NCI-H187 (cell line): ENCODE results near the gene ATXN1L.
"Not testable (repeated sequence)": the region's sequence is repeated elsewhere in the genome, so short reads cannot be mapped to it uniquely, and the experiment has no call there.

Experiments
- DNase-seq, 2 experiments: peaks; one replicate each; lab custom pipeline; 2025; lab: John Stamatoyannopoulos, UW

The ATXN1L gene

DNA sequence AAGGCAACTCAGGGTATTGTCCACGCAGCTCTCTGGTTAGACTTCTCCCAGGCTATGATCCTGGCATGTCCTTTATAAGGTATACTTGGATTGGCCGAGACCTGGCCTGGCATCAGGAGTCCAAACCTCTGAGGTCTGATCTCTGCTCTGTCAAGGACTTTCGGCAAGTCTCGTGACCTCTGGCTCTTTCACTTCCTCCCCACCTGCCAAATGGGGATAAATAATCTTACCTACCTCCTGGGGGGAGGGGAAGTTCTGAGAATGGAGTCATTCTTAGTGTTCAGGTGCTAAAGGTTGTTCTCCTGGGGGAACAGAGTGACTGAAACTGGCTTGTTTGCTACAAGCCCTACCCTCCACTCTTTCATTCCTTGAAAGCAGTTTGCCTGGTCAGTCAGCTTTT, 7.6 kb downstream of the ATXN1L start:
- DNase-seq, result no peak

DNA sequence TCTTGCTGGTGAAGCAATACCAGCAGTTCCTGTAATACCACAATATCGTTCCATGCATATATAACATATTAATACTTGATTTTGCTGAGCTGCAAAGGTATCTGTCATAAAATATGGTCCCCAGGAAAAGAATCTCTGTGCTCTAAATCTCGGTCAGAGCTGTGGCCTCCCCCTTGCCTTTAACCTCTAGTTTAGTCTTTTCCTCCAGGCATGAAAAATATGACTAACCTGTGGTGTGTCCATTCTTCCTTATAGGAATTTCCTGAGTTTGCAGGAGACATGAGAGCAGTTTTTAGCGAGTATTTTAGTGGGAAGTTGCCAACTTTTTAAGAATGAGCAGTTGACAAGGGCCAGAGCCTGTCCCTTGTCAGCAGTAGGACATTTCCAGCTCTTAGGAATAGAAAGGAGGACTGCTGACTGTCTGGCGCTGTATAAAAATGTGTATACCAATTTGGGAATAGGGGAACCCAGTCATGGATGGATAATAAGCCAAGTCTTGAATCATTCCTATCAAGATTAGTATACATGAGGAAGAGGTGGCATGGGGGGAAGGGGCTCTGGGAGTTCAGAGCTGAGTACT, 8.7 kb downstream of the ATXN1L start:
- no peak for DNase-seq

DNA sequence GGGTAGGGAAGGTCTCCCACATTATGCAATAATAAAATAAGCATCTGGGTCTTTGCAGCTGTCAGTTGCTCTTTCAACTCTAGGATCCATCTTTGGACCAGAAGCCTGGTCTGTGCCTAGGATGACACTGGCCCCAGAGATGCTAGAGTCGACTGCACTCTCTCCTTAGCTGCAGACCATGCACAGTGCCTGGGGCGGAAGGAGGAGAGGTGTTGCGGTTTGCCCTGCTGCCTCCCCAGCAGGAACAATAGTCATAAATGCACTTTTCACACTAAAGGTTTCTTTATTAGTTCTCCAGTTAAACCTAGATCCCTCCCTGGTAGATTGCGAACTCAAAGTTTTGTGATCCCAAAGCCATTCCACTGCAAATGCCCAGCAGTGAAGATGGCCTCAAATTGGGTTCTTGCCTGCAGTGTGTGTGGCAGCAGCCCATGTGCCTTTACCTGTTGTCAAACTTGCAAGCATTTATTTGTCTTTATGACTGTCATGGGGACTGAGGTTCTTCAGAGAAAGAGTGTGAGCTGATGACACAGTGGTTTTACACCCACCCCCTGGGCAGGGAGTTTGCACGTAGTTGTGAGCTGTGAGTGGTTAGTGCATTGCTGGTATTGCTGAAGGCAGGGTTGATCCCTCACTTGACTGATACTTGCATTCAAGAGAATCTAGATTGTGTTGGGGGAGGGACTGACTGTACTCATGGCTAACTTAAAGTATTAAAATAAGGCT, 10.3 kb downstream of the ATXN1L start:
- DNase-seq, result no peak

DNA sequence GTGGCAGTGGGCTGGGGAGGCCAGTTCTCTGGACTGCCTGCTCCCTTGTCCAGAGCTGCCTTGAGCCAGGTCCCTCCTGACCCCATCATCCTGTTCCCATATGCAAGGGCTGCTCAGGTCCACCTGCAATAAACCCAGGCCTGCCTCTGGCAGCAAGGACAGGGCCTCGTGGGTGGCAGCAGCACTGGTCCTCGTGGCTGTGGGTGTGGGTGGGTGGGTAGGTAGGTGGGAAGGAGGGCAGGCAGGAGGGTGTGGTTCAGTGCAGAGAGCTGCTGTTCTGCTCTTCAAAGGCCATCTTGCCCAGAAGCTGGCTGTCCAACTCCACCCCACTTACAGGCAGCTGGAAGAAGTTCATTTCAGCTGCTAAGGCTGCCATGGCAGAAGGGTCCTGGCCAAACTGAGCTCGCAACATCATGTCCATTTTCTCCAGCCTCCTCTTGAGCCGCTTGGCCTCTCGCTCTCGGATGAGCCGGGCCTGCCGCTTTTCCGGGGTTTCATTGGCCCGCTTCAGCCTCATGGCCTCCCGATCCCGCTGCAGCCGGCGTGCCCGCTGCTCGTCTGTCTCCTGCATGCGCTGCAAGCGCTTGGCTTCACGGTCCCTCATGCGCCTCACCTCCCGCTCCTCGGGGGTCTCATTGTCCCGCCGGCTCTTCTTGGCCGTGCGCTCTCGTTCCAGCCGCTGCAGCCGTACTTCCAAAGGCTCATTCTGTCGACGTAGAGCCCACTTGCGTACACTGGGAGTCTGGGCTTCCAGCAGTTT, 14.2 kb downstream of the ATXN1L start:
- no peak for DNase-seq

DNA sequence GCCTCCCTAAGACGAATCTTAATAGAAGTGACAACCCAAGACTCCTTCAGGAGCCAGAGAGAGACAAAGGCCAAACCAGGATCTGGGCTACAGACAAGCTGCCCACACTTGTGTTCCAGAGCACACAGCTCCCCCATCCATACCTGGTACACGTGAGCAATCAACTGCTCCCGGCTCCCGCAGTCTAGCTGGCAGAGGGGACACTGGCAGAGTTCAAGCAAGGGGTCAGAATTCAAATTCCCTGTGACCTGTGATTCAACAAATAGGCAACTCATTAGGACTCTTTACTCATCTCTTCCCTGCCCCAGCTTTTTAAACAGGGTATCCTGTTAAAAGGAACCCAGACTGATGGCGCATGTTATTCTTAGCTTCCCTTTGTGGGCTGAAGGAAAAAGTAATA, 18.2 kb downstream of the ATXN1L start:
- DNase-seq, result no peak

DNA sequence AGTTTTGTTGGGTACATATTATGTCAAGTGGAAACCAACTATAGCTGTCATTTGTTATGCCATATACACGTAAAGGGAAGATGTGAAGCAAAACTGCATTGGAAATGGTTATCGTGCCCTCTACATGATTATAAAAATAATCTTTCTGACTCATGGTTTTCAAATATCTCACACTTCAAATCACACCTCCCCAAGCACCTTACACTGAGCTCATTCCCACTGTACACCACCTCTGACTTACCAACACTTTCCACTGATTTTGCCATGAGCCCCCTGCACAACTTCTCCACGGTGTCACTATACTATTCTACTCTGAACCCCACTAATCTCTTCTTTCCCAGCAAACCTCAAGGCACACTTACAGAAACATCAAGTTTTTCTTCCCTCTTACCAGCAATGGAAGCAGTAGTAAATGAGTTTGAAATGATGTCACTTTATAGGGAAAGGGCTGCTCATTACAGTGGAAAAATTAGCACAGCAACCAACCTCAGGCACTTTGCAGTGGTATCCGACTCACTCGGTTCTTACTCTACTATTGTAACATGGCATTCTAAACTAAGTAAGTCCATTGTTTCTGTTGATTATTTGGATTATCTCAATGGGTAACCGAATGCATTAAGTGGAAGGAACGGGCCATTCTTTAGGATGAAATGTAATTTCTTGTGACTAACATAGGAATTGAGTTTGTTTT, 19.5 kb downstream of the ATXN1L start:
- no peak for DNase-seq

DNA sequence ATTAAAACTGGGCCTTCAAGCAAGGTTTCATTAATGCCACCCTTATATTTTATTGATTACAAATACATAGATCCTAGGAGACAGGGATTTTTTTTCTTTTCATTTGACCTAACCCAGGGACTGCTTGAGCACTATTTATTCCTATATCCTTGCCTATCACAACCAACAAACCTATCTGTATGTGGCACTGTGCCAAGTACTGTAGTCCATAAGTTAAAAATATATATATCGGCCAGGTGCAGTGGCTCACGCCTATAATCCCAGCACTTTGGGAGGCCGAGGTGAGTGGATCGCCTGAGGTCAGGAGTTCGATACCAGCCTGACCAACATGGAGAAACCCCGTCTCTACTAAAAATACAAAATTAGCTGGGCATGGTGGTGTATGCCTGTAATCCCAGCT, 21.4 kb downstream of the ATXN1L start:
- not testable (repeated sequence) for DNase-seq

DNA sequence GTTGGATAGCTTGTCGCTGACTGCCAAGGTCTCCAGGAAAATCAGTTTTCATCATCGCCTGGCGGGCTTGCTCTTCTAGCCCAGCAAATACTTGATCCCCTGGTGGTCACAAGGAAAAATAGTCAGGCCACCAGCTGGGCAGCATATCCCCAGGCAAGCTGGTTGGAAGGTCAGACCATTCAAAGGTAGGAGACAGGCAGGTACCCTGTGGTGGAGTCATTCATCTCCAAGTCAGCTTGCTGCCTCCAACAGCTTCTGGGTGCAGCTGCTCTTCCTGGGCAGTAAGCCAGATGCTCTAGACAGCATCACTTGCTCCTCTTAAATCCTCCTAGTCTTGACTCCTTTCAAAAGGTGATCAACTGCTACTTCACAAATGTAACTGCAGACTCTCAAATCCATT, 22.2 kb downstream of the ATXN1L start:
- DNase-seq, result no peak

DNA sequence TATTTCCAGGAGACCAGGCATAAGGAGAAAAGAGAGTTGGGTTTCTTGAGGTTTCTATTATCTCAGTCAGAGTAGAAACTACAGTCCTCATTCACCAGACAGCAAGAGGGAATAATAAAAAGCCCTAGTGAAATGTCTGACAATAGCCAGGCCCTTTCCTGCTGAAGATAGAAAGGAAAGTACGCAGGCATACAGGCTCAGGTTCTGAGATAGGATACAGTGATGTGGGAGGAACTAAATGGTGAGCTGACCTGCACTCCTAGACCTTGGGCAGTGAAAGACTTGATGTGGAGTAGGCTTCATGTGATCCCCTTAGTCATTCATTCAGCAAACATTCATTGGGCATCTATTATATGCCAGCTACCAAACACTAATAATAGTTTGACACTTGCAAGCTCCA, 23.3 kb downstream of the ATXN1L start:
- no peak for DNase-seq

DNA sequence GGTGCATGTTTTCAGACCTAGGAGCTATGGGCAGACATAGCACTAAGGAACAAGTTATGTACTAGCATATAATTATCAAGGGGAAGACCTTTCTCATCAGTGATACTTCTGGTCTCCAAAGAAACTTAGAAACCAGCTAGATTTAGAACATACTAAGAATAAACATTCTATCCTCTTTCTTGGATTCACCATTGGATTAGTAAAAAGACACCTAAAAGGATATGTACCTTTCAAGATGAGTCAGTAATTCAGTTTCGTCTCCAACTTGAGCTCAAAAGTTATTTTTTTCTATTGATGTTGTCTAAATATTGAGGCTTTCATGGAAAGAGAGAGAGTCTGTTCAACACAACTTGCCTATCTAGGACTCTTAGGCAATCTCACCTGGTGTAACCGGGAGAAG, 25.0 kb downstream of the ATXN1L start:
- DNase-seq, result no peak

DNA sequence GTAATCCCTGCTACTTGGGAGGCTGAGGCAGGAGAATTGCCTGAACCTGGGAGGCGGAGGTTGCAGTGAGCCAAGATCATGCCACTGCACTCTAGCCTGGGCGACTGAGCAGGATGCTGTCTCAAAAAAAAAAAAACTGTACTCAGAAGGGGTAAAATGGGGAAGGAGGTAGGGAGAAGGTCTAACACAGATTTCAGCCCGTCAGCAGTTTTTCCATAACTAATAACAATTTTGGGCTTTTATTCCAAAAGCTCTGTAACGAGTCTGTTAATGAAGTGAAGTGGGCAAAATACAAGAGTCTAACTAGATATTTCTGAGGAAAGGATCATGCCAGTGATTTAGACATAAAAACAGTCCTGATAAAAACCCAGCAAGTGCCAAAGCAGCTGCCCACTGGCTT, 27.4 kb downstream of the ATXN1L start:
- DNase-seq, result no peak

DNA sequence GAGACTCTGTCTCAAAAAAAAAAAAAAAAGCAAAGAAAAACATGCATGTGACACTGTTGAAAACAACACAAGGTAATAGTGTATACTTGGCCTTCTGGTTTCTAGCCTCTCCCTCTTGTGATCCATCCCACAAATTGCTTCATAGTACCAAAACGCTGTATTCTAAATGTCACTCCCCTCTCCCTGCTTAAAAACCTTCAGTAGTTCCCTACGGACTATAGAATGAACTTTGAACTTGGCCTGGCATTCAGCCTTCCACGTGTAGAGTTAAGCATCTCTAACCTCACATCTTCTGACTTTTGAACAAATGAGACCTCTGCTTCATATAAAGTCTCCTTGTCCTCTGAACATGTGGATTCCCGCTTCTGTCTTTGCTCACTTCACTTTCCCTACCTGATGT, 33.1 kb downstream of the ATXN1L start:
- DNase-seq, result no peak

DNA sequence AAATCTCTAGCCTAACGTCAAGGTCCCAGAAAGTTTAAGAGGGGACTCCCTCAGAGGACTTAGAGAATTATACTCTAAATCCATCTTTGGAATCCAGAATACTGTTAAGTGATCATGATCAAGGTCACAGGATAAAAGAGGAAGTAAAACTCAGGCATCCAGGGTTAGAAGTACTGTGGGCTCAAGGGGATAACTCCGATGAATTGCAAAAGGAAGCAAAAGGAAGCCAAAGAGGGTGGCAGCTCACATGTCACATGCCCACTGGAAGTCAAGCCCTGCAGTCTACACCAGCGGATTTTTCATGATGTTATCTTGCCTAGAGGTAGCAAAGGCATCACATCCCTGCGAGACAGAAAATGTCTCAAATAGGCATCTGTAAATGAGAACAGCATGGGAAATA, 34.4 kb downstream of the ATXN1L start:
- DNase-seq, result no peak

DNA sequence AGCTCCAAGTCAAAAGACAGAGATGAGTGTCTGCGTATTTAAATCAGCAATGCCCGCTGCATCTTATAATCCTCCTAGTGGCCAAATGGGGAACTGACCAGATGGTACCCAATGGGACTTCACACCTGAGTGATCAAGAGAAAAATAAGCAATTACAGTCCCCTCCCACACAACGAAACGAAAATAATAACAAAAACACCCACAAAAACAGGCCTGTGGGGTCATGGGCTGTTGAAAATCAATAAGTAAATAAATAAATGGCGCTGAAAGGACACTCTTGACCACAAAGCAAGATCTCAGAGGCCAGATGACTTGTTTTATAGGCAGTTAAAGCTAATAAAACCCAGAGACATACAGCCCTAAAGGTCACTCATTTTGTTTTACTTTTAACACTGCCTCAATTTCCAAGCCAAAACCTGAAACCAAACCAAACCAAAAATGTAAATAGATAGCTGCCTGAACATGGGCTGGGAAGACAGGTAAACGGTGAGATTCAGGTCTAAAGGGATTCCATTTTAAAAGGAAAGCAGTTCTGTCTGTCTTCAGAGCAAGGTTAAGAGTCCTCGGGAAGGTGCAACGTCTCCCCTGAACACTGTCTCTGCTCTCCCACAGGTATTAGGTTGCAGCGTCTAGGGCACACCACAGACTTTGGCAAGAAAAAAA, 36.9 kb downstream of the ATXN1L start:
- DNase-seq, result peak in 1 of 2 experiments; percentile 24

DNA sequence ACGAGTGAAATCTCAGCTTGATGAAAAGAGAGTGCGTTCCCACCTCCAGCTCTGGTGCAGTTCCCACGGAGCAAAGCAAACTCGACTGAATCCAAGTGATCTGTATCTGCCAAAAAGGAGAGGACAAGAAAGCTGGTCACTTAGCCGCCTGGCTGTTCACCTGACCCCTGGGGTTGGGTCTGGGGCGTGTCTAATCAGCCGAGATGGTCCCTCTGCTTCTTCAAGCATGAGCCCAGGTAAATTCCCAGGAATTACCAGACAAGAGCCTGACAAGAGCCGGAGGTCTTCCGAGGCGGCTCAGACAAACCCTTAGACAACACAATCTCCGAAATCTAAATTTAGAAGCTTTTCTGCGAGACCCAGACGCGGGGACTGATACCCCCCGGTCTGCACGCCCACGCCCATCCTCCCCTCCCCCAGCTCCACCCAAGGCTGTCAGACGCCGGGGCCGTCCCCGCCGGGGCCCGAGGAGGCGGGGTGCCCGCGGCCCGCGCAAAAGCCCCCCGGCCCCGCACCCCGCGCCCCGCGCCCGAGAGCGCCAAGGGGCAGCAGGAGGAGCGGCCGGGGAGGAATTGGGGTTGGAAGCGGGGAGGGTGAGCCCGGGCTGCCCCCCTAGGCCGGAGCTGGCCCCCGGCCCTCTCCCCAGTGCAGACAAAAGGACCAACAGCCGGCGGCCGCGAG, 37.5 kb downstream of the ATXN1L start:
- no peak for DNase-seq

DNA sequence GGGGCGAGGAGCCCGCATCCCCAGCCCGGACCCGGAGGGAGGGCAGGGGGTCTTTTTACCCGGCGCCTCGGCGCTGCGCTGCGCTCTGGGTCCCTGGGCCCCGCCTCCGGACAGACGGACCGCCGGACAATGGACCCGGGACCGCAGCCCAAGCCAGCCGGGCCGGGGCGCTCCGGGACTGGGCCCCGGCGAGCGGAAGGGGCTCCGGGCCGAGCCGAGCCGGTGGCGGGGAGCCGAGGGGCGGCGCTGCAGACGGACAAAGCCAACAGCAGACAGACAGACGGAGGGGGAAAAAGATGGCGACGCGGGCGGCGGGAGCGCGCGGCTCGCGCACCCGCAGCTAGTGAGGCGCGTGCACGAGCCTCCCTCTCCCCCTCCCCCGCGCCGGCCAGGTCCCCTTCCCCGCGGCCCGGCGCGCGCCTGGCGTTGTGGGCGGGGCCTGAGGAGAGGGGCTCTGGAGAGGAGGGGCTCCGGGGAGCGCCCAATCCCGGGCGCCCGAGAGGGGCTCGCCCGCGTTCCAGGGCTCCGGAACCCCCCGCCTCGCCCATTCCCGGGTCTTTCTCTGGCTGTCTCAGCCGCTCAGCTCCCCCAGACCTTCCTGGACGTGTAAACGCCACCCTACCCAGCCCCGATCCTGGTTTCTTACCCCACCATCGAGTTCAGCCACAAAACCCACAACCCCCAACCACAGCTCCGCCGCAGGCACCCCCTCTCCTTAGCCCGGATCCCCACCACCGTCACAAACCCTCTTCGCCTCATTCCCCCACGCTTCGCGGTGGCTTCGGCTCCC, 38.3 kb downstream of the ATXN1L start, which contains the start of gene ZNF821:
TSS of gene ZNF821 (minus strand) at position 334 of the 790 bp plus-strand sequence. CDS start 4,236 bp downstream, outside the sequence.
- peak; percentile 48 to 71 for DNase-seq

DNA sequence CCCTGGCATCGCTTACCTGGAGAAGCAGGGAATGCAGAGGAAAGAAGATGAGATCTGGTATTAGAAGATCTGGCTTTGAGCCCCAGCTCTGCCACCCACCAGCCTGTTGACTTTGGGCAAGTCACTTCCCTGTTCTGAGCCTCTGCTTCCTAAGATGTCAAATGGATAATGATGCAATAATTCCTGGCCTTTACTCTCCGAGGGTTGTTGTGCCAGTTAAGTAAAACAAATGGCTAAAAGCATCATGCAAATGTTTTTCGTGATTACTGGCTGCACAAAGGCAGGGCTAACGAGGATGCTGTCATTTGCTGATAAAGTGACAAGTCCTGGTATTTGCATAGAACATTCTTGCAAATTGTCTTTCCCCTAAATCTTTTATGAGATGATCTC, 39.5 kb downstream of the ATXN1L start:
- no peak for DNase-seq

DNA sequence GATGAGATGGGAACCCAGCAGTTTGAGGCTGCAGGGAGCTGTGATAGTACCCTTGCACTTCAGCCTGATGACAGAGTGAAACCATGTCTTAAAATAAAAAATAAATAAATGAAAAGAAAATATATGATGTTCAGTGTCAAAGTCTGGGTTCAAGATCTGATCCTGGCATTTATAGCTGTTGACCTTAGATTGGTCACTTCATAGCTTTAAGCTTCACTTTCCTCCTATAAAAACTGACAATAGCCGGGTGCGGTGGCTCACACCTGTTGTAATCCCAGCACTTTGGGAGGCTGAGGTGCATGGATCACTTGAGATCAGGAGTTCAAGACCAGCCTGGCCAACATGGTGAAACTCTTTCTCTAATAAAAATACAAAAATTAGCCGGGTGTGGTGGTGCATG, 43.4 kb downstream of the ATXN1L start:
- no peak for DNase-seq

DNA sequence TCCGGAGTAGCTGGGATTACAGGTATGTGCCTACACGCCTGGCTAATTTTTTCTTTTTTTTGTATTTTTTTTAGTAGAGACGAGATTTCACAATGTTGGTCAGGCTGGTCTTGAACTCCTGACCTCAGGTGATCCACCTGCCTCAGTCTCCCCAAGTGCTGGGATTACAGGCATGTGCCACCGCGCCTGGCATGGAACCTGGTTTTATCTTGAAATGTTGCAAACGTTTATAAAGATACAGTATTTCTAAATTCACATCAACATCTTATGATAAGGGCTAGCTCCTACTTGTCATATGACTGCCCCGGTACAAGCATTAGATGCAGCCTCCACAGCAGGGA, 48.1 kb downstream of the ATXN1L start:
- no peak for DNase-seq

DNA sequence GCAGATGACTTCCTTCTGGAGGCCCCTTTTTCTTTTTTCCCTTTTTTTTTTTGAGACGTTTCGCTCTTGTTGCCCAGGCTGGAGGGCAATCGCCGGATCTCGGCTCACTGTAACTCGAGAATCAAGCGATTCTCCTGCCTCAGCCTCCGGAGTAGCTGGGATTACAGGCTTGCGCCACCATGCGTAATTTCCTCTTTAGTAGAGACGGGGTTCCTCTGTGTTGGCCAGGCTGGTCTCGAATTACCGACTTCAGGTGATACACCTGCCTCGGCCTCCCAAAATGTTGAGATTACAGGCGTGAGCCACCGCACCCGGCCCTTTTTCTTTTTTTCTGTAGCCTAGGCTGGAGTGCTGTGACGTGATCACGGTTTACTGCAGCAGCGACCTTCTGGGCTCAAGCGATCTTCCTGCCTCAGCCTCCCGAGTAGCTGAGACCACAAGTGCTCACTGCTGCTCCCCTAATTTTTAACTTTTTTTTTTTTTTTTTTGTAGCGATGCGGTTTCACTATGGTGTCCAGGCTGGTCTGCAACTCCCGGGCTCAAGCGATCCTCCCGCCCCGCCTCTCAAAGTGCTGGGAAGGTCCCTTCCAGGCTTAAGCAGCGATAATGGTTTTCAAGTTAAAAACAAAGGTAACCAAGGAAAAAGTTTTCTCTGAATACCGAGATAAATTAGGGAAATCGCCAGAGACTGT, 48.6 kb downstream of the ATXN1L start:
- no peak for DNase-seq
